Fibroblast of the conjunctiva (primary cell): ENCODE results near the gene DMRT3.

ENCODE experiments used
- DNase-seq: peaks from one replicate; pipeline ENCODE4 v3.0.0-alpha.2; 2010; ENCODE audit warnings: low read depth

Gene DMRT3, protein sequence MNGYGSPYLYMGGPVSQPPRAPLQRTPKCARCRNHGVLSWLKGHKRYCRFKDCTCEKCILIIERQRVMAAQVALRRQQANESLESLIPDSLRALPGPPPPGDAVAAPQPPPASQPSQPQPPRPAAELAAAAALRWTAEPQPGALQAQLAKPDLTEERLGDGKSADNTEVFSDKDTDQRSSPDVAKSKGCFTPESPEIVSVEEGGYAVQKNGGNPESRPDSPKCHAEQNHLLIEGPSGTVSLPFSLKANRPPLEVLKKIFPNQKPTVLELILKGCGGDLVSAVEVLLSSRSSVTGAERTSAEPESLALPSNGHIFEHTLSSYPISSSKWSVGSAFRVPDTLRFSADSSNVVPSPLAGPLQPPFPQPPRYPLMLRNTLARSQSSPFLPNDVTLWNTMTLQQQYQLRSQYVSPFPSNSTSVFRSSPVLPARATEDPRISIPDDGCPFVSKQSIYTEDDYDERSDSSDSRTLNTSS

DNA sequence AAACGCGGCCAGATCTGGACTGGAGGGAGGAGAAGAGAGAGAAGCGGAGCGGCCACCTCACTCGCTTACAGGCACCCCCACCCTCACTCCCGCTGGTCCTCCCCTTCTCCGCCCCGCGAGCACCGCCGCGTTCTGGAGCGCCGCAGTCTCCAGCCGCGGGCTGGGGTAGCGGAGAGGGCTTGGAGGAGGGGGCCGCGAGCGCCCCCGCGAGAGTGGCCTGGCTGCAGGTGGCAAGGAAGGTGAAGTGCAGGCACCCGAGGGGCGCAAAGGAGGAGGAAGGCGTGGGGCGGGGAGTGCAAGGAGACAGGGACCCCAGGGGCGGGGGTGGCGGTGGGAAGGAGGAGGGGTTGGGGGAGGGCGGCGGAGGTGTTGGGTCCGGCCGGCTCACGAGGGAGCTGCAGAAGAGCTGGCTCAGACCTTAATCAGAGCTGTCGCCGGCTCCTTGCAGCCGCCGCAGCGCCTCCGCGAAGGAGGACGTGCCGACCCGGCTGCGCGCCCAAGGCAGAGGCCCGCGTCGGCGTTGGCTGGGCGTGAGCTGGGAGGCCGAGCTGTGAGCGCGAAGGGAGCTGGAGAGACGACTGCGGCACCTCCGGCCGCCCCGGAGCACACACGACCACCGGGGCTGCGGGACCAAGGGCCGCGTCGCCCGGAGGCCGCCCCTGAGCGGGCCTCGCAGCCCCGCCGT is at the start of gene DMRT3:
DMRT3 (plus strand) TSS at position 398 of the 685 bp plus-strand sequence. CDS start 347 bp downstream, outside the sequence.
- DNase-seq, result no peak

DNA sequence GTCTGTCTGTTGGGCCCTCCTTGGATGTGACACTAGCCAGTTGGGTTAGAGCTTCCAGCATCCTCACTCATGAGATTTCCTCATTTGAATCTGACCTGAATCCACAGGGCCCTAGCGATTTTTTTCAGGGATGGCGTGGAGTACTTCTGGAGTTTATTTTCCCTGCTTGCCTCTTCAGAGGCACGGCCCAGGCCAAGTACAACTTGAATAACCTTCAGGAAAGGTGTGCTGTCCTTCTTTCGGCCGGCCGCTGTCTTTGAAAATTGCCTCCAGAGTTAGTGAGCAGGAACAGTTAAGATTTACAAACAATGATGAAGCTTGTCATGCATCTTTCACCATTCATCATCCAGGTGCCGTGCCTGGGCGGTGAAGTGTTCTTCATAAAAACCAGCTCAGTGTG is 49.5 kb upstream of the DMRT3 start:
- DNase-seq, result no peak

DNA sequence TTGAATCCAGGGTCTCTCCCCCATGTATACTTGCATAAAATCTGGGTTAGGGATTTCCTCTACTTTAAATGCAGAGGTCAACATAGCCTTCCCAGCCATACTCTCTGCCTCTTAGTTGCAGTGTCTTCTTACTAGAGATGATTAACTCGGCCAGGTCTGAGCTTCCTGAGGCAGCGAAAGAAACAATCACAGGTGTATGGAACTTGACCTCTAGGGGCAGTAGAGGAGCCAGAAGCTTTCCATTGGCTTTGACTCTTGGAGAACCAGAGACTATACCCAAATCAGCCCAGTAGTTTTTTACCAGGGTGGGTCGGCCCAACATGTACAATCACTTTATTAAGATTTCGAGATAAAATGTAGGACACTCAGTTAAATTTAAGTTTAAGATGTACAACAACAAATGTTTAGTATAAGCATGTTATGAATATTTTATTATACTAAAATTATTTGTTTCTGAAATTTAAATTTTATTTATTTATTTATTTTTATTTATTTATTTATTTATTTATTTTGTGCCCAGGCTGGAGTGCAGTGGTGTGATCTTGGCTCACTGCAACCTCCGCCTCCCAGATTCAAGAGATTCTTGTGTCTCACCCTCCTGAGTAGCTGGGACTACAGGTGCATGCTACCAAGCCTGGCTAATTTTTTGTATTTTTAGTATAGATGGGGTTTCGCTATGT is 48.0 kb upstream of the DMRT3 start:
- no peak for DNase-seq

DNA sequence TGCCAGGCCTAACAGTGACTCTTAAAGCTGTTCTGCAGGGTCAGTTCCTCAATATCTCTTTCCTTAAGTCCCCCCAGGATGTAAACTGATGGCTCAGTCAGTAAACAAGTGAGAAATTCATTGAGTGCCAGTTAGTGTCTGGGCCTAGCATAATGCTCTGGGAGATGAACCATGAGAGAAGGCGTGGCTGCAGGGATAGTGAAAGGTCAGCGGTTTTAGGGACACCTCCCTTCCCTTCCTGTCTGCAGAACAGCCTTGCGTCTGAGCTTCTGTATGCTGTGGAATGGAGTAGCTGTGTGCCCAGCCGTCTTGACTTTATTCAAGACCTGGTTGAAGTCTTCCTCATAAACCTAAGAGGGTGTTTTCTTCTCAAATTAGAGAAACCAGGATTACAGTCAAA is 46.7 kb upstream of the DMRT3 start:
- DNase-seq, result no peak

DNA sequence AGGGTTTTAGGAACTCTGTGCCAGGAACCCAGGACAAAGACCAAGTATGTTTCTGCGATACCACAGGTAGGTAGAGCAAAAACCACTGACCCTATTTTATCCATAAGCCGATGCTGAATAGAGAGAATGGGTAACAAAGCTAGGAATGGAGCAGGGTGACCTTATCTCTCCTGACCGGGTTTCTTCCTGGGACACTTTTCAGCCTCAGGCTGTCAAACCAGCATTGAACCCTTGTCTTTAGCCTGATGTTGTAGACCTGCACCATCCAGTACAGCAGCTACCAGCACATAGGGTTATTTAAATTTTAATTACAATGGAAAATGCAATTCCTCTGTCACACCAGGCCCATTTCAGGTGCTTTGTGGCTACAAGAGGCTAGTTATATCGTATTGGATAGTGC is 43.1 kb upstream of the DMRT3 start:
- no peak for DNase-seq

DNA sequence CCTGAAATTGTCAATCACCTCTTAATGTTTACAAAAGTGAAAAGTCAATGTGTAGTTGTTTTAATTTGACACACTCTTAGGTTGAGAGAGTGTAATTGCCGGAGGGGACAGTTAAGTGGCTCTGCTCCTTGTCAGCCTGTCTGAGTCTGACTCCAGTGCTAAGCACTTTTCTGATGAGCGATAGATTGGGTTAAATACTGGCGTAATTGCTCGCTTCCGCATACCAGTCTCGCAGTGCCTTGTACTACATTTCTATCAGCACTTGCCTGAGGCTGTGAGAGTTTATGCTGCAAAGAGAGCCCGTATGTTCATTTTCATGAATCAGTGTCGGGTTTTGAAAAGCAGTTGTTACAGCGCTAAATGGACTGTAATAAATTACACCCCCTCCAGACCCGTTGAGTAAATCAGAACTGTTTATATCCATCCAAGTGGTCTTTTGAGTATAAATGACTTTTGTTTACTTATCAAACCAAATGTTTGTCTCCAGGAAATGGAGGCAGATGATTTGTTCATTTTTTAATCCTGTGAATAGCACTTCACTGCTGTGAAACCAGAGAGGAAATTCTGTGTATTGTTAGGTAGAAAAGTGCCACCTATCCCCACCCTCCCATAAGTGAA is 41.0 kb upstream of the DMRT3 start:
- no peak for DNase-seq

DNA sequence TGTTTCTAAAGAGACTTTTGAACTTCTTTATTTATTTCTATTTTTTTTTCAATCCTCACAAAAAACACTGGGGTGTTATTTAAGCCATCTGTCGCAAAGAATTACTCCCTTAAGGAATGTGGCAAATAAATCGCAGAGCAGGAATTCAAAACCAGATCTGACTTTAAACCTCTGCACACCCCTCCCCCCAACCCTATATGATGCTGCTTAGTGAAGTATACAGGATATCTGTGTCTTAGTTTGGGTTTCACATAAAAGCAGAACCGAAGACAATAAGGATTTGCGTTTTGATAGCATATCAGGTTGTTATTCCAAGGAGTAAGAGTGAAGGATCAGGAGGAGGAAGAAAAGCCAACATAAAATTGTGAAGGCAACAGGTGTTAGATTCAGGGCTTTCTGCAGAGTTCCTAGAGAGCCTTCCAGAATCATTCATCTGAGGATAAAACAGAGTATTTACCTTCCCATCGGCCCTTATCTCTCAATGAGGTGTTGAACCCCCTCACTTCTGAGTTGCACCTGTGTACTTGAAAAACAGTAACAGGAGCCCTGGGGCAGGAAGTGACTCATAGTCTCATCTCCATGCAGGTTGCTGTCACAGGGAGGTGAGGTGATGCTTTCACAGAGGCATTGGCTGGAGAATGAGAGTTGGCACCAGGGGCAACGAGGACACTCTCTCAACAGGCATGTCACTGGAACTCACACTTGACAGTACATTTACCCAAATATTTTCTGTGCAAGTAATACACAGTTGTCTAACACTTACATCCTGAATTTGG is 33.5 kb upstream of the DMRT3 start:
- no peak for DNase-seq

DNA sequence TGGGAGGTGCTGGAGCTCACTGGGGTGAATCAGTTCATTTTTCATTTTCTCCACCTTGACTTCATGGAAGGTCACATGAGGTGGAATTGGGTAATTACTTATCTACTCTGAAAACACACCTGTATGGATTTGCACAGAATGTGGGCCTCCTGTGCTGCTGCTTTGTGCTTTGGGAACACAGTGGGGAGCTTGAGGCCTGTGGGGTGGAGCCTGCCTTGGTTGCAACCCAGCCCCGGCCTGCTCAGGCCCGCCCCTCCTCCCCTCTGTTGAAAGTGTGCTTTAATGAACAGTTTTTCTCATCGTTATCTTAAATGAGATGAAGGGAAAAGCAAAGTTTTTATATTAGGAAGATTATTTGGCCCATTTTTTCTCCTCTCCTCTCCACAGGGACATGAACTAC is 28.5 kb upstream of the DMRT3 start:
- no peak for DNase-seq

DNA sequence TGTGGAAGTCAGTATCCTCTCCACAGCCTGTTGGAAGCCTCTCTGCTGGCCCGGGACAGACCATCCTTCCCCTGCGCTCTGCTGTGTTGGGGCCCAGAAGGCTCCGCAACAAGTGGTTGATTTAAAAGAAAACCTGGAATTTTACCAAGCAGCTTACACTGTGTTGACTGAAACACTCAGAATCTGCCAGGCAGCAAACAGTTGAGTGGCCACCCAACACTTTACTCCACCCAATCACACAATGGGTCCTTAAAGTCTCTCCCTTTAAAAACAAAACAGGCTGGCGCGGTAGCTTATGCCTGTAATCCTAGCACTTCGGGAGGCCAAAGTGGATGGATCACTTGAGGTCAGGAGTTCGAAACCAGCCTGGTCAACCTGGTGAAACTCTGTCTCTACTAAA is 28.0 kb upstream of the DMRT3 start:
- DNase-seq, result no peak

DNA sequence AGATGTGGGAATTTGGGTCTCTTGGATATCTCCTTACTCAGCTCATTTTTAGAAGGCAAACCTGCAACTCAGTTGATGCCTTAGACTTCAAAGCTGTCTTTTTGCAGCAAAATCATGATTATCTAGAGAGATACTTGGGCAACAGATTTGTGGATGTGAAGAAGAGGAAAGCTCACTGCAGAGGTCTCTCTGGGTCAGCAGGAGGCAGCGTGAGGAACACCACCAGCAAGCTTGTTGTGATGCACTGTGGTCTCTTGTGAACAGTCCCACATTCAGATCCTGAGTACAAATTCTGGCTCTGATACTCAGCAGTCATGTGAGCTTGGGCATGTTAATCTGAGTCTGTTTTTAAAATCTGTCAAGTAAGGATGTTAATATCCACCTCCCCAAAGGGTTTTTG is 26.3 kb upstream of the DMRT3 start:
- no peak for DNase-seq

DNA sequence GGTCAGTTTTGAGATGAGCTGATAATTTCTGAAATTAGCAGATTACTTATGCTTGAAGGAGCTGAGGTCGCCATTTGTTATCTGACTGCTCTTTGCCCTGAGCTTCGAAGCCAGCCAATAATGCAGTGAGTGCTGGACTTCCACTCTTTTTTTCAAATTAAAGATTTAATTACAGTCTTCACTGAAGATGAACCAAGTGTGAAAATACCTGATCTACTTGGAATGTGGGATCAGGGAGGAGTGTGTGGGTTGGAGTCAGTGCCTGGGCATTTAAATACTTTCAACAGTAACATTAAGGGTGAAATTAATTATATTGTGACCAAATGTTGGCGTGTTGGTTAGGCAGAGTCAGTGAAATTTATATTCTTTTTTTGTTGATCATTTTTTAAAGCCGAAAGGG is 23.9 kb upstream of the DMRT3 start:
- no peak for DNase-seq

DNA sequence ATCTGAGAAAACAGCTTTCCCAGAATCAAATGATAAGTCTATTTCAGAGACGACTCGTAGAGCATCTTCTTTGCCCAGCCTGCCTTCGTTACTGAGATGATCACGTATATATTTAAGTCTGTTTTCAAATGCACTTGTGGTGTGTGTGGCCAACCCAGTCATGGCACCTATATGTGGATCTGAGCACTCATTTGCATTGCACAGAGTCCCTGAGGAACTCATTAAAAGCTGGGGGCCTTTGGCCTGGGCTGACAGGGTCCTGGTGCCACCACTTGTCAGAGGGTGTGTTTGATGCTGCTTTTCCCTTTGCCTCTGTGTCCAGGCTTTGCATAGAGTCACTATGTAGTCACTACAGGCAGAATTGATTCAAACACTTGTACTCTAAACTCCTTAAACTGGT is 17.4 kb upstream of the DMRT3 start:
- DNase-seq, result no peak

DNA sequence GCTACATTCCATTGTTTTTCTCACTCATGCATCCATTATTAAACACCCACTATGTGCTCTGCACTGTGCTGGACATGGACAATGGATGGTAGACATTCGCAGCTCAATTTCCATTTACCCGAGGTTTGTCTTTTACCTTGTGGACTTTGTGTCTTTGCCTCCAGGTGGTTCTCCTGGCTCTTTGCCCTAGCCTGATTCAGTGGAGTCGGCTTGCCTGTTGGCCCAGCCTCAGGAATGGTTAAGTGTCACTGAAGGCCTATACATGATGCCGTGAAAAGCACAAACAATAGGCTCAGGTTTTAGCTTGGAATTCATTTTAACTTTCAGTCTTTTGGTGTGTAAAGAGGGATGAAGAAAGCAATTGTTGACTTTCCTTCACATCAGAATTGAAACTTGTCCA is 16.5 kb upstream of the DMRT3 start:
- DNase-seq, result no peak

DNA sequence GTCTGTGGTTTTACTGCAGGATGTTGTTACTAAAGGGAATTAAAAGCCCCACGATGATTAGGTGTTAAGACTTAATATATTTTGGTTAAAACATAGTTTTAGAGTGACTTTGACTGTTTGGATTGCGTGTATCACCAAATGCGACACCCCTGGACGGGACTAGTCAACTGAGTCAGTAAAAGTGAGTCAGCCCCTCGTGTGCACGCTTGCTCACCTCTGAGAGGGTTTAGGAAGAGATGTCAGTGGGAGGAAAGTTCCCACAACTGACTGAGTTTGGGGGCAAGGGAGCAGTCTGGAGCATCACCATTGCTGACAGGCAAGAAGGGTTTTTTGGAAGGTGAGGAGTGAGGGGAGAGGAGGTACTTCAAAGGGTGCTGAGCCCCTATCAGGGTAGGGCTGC is 14.4 kb upstream of the DMRT3 start:
- DNase-seq, result no peak

DNA sequence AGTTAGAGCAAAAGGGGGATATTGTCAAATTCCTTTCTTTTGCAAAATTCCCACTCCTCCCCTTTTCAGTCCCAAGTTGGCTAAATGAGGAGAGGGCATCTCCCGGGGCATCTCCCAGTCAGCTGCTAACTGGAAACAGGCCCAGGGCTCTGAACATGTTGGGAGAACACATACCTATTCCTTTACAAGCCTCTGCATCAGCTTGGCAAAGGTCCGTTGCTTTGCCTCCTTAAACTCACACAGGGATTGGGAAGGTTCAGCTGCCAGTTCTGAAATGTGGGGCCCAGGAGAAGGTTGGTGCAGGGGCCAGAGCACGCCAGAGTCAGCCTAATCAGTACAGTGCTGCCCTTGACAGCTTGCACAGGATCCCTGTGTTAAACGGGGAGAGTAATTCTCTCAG is 11.0 kb upstream of the DMRT3 start:
- DNase-seq, result no peak

DNA sequence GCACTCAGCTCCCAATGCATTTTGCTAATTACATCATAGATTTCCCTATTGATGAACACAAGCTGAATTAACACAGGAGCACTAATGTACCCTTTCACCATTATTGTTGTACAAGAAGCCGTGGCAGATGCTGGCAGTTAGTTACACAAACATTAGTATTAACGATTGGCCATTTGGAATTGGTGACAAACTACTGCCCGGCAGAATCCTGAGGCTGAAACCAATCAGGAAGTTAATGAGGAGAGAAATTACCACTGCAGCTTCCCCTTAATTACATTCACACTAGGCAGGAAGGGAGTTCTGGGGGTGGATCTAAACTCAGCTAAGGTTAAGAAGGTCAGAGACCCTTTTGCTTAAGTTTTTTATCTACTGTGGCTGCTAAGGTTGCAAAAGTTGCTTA is 9.6 kb upstream of the DMRT3 start:
- DNase-seq, result no peak

DNA sequence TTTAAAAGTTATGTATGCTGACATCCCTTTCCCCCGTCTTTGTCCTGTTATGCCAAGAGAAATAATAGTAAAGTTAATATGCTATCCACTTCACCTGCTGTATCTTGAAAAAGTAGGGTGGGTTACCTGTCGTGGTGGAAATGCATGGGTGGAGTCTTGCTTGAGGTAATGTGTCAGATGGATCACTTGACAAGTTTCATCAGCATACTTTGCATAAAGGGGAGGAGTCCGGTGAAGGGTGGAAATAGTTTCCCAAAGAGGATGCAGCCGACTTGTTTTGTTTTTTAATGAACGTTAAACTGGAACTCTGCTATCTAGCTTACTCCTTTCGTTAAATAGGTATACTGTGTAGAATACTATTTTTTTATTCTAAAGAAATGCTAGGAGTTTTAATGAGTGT is 9.0 kb upstream of the DMRT3 start:
- no peak for DNase-seq

DNA sequence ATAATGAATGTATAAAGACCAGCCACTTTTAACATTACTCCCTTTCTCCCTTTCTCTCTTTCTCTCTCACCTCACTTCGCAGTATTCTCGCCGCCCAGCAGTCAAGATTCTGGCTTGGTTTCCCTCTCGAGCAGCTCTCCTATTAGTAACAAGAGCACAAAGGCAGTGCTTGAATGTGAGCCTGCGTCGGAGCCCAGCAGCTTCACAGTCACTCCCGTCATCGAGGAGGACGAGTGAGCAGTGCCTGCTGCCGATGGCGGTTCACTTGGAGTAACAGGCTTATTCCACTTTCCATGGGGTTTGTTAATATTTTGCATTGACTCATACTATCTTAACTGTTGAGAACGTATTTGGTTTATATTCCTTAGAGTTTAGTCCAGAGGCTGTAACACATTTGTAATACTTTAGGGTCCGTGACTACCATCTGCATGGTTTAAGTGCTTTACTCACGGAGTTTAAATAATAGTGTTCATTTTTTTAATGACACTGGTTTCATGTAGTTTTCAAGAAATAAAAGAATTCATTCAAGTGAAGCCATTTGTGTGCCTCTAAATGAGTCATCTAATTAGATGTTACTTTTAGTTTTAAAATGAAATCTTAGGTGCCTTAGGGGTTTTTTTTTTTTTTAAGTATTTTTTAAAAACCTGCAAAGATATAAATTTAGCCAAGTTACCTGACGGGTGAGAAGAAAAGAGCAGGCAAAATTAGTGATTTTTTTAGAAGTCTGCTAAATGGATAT is 8.4 kb upstream of the DMRT3 start:
- DNase-seq, result no peak

DNA sequence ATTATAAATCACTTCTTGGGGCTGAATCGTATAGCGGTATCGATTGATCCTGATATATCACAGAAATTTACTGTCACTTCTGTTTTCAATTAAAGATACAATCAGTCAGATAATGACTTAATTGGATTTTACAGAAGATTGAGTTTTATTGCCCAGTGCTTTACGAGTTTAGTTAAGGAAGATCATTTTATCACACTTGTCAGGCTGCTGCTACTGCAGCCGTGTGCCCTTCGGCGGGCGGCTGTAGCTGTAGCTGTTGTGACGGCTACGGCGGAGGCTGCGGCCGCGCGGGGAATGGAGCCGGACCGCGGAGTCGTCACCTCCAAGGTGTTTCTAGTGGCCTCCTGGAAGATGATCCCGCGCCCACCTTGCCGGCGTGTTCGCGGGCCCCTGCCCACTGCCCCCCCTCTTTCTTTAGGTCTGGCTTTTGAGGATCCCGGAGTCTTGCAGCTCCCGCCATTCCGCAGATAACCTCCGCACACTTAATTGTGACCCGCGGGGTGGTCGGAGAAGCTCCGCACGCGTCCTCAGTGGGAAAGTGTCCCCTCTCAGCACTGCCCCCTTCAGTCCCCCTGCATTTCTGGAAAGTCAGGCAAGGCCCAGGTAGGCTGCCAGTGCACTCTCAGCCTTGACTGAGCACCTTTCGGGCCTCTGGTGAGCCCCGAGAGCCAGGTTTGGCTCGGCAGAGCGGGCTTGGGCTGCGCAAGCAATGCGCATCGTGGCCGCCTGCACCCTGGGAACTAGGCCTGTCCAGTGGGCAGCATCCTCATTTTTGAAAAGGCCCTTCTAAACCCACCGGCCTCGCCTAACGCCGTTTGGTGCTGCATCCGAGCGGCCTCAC is 6.9 kb upstream of the DMRT3 start:
- no peak for DNase-seq
